MM.1S (cell line): ENCODE measurements around the gene MPPED1.

Experiments used
- CTCF ChIP-seq: fragments of 300-600 bp; sonication (generic); IDR thresholded peaks from 2 replicates; pipeline ENCODE4 v1.5.1; 2016; ENCODE audit warnings: antibody characterized with exemption, low read length, mixed read lengths
- EZH2 ChIP-seq: fragments of 300-600 bp; sonication (generic); optimal IDR thresholded peaks from 2 replicates; pipeline ENCODE3; 2017; ENCODE audit warnings: low read depth, mild to moderate bottlenecking, antibody characterized with exemption, low read length, mixed read lengths
- EZH2phosphoT487 ChIP-seq: fragments of 300-600 bp; sonication (generic); IDR thresholded peaks from 2 replicates; pipeline ENCODE4 v1.6.1; 2018; ENCODE audit warnings: antibody characterized with exemption, low read length

DNA sequence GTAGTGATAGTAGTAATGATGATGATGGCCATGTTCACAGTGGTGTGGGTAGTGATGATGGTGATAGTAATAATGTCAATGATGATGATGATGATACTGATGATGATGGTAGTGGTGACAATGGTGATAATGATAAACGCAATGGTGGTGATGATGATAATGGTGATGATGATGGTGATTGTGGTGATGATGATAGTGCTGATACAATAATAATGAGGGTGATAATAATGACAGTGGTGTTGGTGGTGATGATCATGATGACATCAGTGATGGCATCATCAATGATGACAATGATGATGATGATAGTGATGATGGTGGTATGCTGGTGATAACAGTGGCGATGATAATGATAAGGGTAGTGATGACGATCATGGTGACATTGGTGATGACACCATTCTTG, 92.3 kb downstream of the MPPED1 start:
- no peak for TF ChIP-seq CTCF
- TF ChIP-seq EZH2, result no peak
- no peak for TF ChIP-seq EZH2phosphoT487
